ENCODE data around the gene BRS3. TPM values are rescaled to one million over a fixed set of nuclear protein-coding genes. Genes with fewer than 3 reads are reported as not detected.

The BRS3 gene
- polyA plus RNA-seq, 1 donor from 2014 or later = 0.20 TPM

- Histone ChIP-seq H3K4me3 (ENCODE audit: low read length) (no peak overlapping the region), H2AFZ (ENCODE audit: low read depth, low read length) (no peak overlapping the region), H3K27ac (ENCODE audit: low read length) (no peak overlapping the region), H3K27me3 (ENCODE audit: insufficient read depth, low read depth, low read length) (no peaks in the 10 kb centered on the region), H4K20me1 (ENCODE audit: insufficient read depth) (no peaks in the 10 kb centered on the region), H3F3A (ENCODE audit: insufficient read depth, low read length, poor library complexity, severe bottlenecking) (no peaks in the 10 kb centered on the region), H3K79me2 (replicated peaks; ENCODE audit: insufficient read depth, low read length) (no peaks in the 10 kb centered on the region), H3K9ac (ENCODE audit: low read length) (no peak overlapping the region), H3K36me3 (ENCODE audit: insufficient read depth, low read length) (no peaks in the 10 kb centered on the region), H3K4me2 (ENCODE audit: low read length) (no peak overlapping the region), H3K9me2 (ENCODE audit: insufficient read depth, low read length) (no peaks in the 10 kb centered on the region), H3K9me3 (ENCODE audit: low read length) (no peaks in the 10 kb centered on the region)
- TF ChIP-seq SMC3 (conservative IDR thresholded peaks at IDR 0.05; ENCODE audit: poor library complexity) = no peak
- no peak for TF ChIP-seq TAF1 (IDR thresholded peaks at IDR 0.05; ENCODE audit: low read depth)
- TF ChIP-seq MXI1 (conservative IDR thresholded peaks at IDR 0.05; ENCODE audit: poor library complexity, severe bottlenecking) = no peak
- no peak for TF ChIP-seq CTCF (IDR thresholded peaks at IDR 0.05; ENCODE audit: poor library complexity, severe bottlenecking)
- TF ChIP-seq EP300 (conservative IDR thresholded peaks at IDR 0.05; ENCODE audit: poor library complexity, severe bottlenecking) = no peak
- no peak for TF ChIP-seq RAD21 (conservative IDR thresholded peaks at IDR 0.05)
- TF ChIP-seq POLR2AphosphoS5 (IDR thresholded peaks at IDR 0.05) = no peak
- no peak for TF ChIP-seq EZH2 (IDR thresholded peaks at IDR 0.05; ENCODE audit: borderline replicate concordance, insufficient read depth, low read length, poor library complexity, severe bottlenecking)
- TF ChIP-seq, protein P1, sequence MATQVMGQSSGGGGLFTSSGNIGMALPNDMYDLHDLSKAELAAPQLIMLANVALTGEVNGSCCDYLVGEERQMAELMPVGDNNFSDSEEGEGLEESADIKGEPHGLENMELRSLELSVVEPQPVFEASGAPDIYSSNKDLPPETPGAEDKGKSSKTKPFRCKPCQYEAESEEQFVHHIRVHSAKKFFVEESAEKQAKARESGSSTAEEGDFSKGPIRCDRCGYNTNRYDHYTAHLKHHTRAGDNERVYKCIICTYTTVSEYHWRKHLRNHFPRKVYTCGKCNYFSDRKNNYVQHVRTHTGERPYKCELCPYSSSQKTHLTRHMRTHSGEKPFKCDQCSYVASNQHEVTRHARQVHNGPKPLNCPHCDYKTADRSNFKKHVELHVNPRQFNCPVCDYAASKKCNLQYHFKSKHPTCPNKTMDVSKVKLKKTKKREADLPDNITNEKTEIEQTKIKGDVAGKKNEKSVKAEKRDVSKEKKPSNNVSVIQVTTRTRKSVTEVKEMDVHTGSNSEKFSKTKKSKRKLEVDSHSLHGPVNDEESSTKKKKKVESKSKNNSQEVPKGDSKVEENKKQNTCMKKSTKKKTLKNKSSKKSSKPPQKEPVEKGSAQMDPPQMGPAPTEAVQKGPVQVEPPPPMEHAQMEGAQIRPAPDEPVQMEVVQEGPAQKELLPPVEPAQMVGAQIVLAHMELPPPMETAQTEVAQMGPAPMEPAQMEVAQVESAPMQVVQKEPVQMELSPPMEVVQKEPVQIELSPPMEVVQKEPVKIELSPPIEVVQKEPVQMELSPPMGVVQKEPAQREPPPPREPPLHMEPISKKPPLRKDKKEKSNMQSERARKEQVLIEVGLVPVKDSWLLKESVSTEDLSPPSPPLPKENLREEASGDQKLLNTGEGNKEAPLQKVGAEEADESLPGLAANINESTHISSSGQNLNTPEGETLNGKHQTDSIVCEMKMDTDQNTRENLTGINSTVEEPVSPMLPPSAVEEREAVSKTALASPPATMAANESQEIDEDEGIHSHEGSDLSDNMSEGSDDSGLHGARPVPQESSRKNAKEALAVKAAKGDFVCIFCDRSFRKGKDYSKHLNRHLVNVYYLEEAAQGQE (IDR thresholded peaks at IDR 0.05; ENCODE audit: borderline replicate concordance) = no peak
Measured at GRCh38 chrX:136467303-136467702, 20.4 kb upstream of the BRS3 start.

DNA sequence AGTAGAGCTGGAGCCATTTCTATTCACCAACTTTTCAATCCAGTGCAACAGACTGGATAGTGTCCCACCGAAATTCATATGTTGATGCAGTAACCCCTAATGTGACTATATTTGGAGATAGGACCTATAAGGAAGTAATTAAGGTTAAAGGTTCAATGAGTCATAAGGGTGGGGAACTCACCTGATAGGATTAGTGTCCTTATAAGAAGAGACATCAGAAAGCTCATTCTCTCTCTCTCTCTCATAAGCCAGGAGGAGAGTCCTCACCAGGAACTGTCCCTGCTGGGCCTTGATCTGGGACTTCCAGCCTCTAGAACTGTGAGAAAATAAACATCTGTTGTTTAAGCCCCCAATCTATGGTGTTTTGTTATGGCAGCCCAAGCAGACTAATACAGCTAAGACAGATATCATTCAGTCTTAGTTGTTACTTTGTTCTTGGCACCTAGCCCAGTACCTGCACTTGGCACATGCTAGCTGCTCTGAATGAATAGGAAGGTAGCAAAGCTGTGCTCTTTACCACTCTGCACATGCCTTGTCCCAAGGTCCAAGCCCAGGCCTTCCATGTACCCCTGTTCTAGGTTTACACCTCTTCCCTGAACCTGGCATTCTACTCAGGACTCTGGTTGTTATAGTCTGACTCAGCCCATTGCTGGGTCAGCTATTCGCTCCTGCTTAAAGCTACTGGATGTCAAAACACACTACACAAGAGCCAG is 19.2 kb upstream of the BRS3 start:
- no peaks in the 10 kb centered on the region for H3K27me3 ChIP-seq (ENCODE audit: insufficient read depth, low read depth, low read length)
- H3K9ac ChIP-seq (ENCODE audit: low read length) = no peak overlapping the region
- no peaks in the 10 kb centered on the region for H3F3A ChIP-seq (ENCODE audit: insufficient read depth, low read length, poor library complexity, severe bottlenecking)
- TF ChIP-seq RAD21 (conservative IDR thresholded peaks at IDR 0.05) (no peak), CTCF (IDR thresholded peaks at IDR 0.05; ENCODE audit: poor library complexity, severe bottlenecking) (no peak), SMC3 (conservative IDR thresholded peaks at IDR 0.05; ENCODE audit: poor library complexity) (no peak), EP300 (conservative IDR thresholded peaks at IDR 0.05; ENCODE audit: poor library complexity, severe bottlenecking) (no peak), TAF1 (IDR thresholded peaks at IDR 0.05; ENCODE audit: low read depth) (no peak), POLR2AphosphoS5 (IDR thresholded peaks at IDR 0.05) (no peak), EZH2 (IDR thresholded peaks at IDR 0.05; ENCODE audit: borderline replicate concordance, insufficient read depth, low read length, poor library complexity, severe bottlenecking) (no peak), MXI1 (conservative IDR thresholded peaks at IDR 0.05; ENCODE audit: poor library complexity, severe bottlenecking) (no peak)
- TF ChIP-seq, protein P1 (IDR thresholded peaks at IDR 0.05; ENCODE audit: borderline replicate concordance) = no peak
- no peaks in the 10 kb centered on the region for H3K79me2 ChIP-seq (replicated peaks; ENCODE audit: insufficient read depth, low read length)
- H4K20me1 ChIP-seq (ENCODE audit: insufficient read depth) = no peaks in the 10 kb centered on the region
- H3K4me3 ChIP-seq (ENCODE audit: low read length) = no peak overlapping the region
- H3K9me3 ChIP-seq (ENCODE audit: low read length) = no peaks in the 10 kb centered on the region
- H3K27ac ChIP-seq (ENCODE audit: low read length) = no peak overlapping the region
- H3K9me2 ChIP-seq (ENCODE audit: insufficient read depth, low read length) = no peaks in the 10 kb centered on the region
- no peak overlapping the region for H2AFZ ChIP-seq (ENCODE audit: low read depth, low read length)
- no peak overlapping the region for H3K4me2 ChIP-seq (ENCODE audit: low read length)
- H3K36me3 ChIP-seq (ENCODE audit: insufficient read depth, low read length) = no peaks in the 10 kb centered on the region

Data from neural cell (in vitro differentiated cells).